Embryonic facial prominence (tissue), 1 donor: ENCODE data around the gene ZNF71.

Source experiments
- DNase-seq: peaks from one replicate; pipeline ENCODE4 v3.0.0-alpha.2; 2016; ENCODE audit errors: extremely low spot score

Gene ZNF71

GRCh38 chr19:56594783-56595547 is at the start of gene ZNF71:
ZNF71 (plus strand) TSS chr19:56595302; CDS start chr19:56601559, 6,257 bp downstream.
- DNase-seq = peak; percentile 66

- DNase-seq = no peak
Observed at GRCh38 chr19:56547535-56547934, 47.6 kb upstream of the ZNF71 start.

GRCh38 chr19:56554272-56554869 is 40.7 kb upstream of the ZNF71 start:
- no peak for DNase-seq

- DNase-seq = no peak
Observed at GRCh38 chr19:56562766-56563165, 32.3 kb upstream of the ZNF71 start.

GRCh38 chr19:56566904-56567273 is 28.2 kb upstream of the ZNF71 start:
- DNase-seq = no peak

GRCh38 chr19:56567274-56568120 is 27.6 kb upstream of the ZNF71 start, which contains the start of gene ZNF470:
ZNF470 (plus strand) TSS chr19:56567468; CDS start chr19:56570312, 2,844 bp downstream.
- peak; percentile 87 for DNase-seq

- no peak for DNase-seq
Observed at GRCh38 chr19:56572589-56572988, 22.5 kb upstream of the ZNF71 start.

GRCh38 chr19:56573914-56574313 is 21.2 kb upstream of the ZNF71 start:
- no peak for DNase-seq

- no peak for DNase-seq
Observed at GRCh38 chr19:56577719-56578602, 17.1 kb upstream of the ZNF71 start.

- DNase-seq = no peak
Observed at GRCh38 chr19:56594446-56594782, 688 bp upstream of the ZNF71 start.

- peak; percentile 6 for DNase-seq
Observed at GRCh38 chr19:56595548-56595899, 422 bp downstream of the ZNF71 start.

- DNase-seq = no peak
Observed at GRCh38 chr19:56596676-56597075, 1.6 kb downstream of the ZNF71 start.

GRCh38 chr19:56597696-56598095 is 2.6 kb downstream of the ZNF71 start:
- no peak for DNase-seq

GRCh38 chr19:56601375-56601774 is 6.3 kb downstream of the ZNF71 start:
- no peak for DNase-seq

GRCh38 chr19:56603829-56604228 is 8.7 kb downstream of the ZNF71 start:
- DNase-seq = no peak

- DNase-seq = no peak
Observed at GRCh38 chr19:56608274-56608964, 13.3 kb downstream of the ZNF71 start.

- no peak for DNase-seq
Observed at GRCh38 chr19:56611288-56611687, 16.2 kb downstream of the ZNF71 start.

GRCh38 chr19:56612737-56613136 is 17.6 kb downstream of the ZNF71 start:
- DNase-seq = no peak

- DNase-seq = no peak
Observed at GRCh38 chr19:56613639-56614038, 18.5 kb downstream of the ZNF71 start.

- DNase-seq = no peak
Observed at GRCh38 chr19:56617531-56617930, 22.4 kb downstream of the ZNF71 start.

- no peak for DNase-seq
Observed at GRCh38 chr19:56619121-56619520, 24.0 kb downstream of the ZNF71 start.
